ENCODE results near the gene OOSP4B.
"Not testable (repeated sequence)": the region's sequence is repeated elsewhere in the genome, so short reads cannot be mapped to it uniquely, and the experiment has no call there.

The OOSP4B gene
- long read RNA-seq, donor 1 = 0 reads
- long read RNA-seq, donor 2 = 0 reads
- long read RNA-seq, donor 3 = 0 reads
- long read RNA-seq, donor 4 = 0 reads
- long read RNA-seq, donor 5 = 0 reads
- long read RNA-seq, donor 6 = 0 reads
- long read RNA-seq, donor 7 = 0 reads
- long read RNA-seq, donor 8 = 0 reads

- no peak for DNase-seq
Observed at GRCh38 chr11:60016881-60017280, at the start of gene OOSP4B. OOSP4B (plus strand) TSS chr11:60017181.

- DNase-seq = no peak
Observed at GRCh38 chr11:59967677-59968394, 49.1 kb upstream of the OOSP4B start.

- DNase-seq = no peak
Observed at GRCh38 chr11:59968395-59968783, 48.6 kb upstream of the OOSP4B start.

- no peak for DNase-seq
Observed at GRCh38 chr11:59973097-59973496, 43.9 kb upstream of the OOSP4B start.

GRCh38 chr11:59981106-59981770, 35.7 kb upstream of the OOSP4B start:
- DNase-seq = no peak

- DNase-seq = not testable (repeated sequence)
Observed at GRCh38 chr11:59982037-59982436, 34.9 kb upstream of the OOSP4B start.

GRCh38 chr11:59983212-59983611, 33.8 kb upstream of the OOSP4B start:
- no peak for DNase-seq

GRCh38 chr11:59984368-59984767, 32.6 kb upstream of the OOSP4B start:
- no peak for DNase-seq

- DNase-seq = no peak
Observed at GRCh38 chr11:59990421-59990820, 26.6 kb upstream of the OOSP4B start.

- no peak for DNase-seq
Observed at GRCh38 chr11:59992425-59992824, 24.6 kb upstream of the OOSP4B start.

- DNase-seq = no peak
Observed at GRCh38 chr11:59997800-59998199, 19.2 kb upstream of the OOSP4B start.

- no peak for DNase-seq
Observed at GRCh38 chr11:59999691-60000090, 17.3 kb upstream of the OOSP4B start.

GRCh38 chr11:60003729-60004128, 13.3 kb upstream of the OOSP4B start:
- DNase-seq = no peak

GRCh38 chr11:60005360-60005759, 11.6 kb upstream of the OOSP4B start:
- DNase-seq = no peak

- no peak for DNase-seq
Observed at GRCh38 chr11:60018058-60018457, 1.1 kb downstream of the OOSP4B start.

- not testable (repeated sequence) for DNase-seq
Observed at GRCh38 chr11:60020376-60020775, 3.4 kb downstream of the OOSP4B start.

GRCh38 chr11:60029015-60029632, 12.1 kb downstream of the OOSP4B start:
- DNase-seq = no peak

GRCh38 chr11:60040109-60040508, 23.1 kb downstream of the OOSP4B start, which contains the start of gene OOSP2:
OOSP2 (plus strand) TSS chr11:60040409; CDS start chr11:60040460, 51 bp downstream.
- no peak for DNase-seq

GRCh38 chr11:60050422-60050821, 33.4 kb downstream of the OOSP4B start:
- DNase-seq = not testable (repeated sequence)

GRCh38 chr11:60050839-60051238, 33.9 kb downstream of the OOSP4B start:
- DNase-seq = not testable (repeated sequence)

- no peak for DNase-seq
Observed at GRCh38 chr11:60056349-60056969, 39.5 kb downstream of the OOSP4B start, which contains the start of gene MS4A3. MS4A3 (plus strand) TSS chr11:60056665; CDS start chr11:60061161, 4,496 bp downstream.

GRCh38 chr11:60059052-60059451, 42.1 kb downstream of the OOSP4B start:
- DNase-seq = no peak
